GM21423 (cell line): Measurements from ENCODE around the gene IL22RA1.

Experiments
- ATAC-seq: cut with Tn5 transposase; IDR thresholded peaks from one replicate; pipeline ENCODE4 v1.9.1; 2021; ENCODE audit warnings: mild to moderate bottlenecking, moderate library complexity; ENCODE audit not compliant: unreplicated experiment

The IL22RA1 gene

GRCh38 chr1:24139841-24140425 is 3.0 kb downstream of the IL22RA1 start:
- no peak for ATAC-seq

DNA sequence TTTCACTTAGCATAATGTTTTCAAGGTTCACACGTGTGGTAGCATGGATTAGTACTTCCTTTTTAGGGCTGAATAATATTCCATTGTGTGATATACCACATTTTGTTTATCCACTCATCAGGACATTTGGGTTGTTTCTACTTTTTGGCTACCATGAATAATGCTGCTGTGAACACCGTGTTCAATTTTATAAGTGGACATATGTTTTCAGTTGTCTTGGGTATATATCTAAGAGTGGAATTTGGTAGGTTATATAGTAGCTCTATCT is 3.8 kb downstream of the IL22RA1 start:
- no peak for ATAC-seq

DNA sequence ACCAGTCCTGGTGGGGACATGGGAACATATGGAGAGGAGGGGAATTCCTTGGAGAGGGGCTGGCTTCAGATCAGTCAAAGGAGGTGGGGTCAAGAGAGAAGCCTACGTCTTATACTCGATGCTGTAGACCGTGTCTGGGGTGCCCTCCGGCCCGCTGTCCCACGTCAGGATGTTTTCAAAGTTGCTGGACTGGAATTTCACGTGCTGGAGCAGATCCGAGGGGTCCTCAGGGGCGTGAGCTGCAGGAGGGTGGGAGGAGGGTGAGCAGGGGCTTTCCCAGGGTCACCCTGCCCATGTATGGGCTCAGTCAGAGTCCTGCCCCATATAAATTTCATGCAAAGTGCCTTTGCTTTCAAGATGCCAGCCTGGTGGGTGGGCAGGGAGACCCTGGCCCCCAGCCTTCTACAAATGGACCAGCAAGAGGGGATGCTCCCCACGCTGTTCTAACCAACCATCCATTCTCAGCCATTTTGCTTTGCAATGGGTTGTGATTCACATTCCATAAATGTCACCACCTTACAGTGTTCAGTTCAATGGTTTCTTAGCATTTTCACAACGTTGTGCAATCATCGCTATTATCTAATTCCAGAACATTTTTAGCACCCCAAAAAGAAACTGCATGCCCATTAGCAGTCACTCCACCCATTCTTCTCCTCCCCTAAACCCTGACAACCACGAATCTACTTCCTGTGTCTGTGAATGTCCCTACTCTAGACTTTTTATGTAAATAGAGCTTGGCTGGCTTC is 4.3 kb downstream of the IL22RA1 start:
- no peak for ATAC-seq

DNA sequence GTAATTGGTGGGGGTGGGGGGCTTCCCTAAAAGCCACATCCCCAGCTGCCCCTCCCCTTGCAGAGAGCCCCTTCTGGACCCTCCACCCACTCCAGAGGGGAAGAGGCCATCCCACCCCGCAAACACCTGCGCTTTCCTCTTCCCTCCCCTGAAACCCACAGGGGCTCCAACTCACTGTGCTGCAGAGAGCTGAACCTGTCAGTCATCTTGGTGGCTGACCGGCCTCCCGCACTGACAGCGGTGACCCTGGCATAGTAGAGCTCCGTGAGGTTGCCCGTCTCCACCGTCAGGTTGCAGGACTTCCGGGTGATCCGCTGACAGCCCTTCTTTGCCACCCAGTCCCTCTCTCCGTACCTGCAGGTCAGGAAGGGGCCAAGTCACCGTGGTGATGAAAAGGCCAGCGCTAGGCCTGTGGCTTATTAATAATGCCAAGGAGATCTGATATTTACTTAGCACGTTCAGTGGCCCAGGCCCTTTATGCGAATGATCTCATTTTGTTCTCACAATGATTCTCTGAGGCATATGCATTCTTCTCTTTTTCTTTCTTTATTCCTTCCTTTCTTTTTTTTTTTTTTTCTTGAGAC is 5.9 kb downstream of the IL22RA1 start:
- ATAC-seq, result no peak

- no peak for ATAC-seq
Observed at GRCh38 chr1:24134376-24134775, 8.6 kb downstream of the IL22RA1 start.

DNA sequence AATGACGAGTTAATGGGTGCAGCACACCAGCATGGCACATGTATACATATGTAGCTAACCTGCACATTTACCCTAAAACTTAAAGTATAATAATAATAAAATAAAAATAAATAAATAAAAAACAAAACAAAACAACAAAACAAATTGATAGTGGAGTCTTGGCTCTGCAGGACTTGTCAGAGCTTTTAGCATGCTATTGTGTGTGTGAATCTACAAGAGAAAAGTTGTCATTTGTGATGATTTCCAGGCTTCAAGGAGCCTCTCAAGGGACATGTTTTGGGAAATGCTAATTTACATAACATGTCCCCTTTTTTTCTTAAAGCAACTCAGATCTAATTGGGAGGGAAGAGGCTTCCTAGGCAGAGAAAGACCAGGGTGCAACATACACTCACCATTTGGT is 9.1 kb downstream of the IL22RA1 start:
- no peak for ATAC-seq

DNA sequence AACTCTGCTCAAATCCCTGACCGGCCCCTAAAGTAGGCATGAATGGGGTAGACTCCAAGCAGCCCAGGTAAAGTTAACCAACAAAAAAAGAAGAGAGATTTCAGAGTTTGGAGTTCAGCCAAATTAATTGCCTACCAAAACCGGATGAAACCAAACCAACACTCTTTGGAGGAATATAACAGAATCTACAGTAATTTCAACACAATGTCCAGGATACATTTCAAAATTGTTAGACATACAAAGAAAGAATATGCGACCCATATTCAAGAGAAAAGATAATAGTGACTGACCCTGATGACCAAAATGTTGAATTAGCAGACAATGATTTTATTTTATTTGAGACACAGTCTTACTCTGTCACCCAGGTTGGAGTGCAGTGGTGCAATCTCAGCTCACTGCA is 12.6 kb downstream of the IL22RA1 start:
- ATAC-seq, result no peak

DNA sequence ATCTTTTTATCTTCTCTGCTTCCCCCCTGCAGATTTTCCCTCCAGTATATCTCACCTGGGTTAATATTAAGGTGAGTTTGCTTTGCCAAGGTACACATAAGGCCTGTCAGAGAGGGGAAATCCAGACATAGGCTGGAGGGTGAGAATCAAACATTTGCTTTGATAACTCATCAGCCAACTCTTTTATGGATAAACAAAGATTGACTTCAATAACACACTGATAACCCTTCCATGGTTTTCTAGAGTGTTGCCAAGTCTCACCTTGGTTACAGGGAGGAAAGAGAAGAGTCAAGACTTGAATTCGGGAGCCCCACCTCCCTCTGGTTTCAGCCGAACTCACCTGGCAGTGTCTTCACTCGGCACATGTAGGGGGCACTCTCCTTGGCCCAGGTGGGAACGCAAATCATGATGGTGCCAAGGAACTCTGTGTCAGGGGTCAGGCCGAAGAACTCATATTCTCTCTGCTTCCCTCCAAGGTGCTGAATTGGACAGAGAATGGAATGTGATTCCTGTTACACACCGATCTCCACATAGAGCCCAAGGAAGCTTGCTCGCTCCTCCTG is 15.1 kb downstream of the IL22RA1 start:
- no peak for ATAC-seq

GRCh38 chr1:24127134-24127800 is 15.7 kb downstream of the IL22RA1 start:
- no peak for ATAC-seq

DNA sequence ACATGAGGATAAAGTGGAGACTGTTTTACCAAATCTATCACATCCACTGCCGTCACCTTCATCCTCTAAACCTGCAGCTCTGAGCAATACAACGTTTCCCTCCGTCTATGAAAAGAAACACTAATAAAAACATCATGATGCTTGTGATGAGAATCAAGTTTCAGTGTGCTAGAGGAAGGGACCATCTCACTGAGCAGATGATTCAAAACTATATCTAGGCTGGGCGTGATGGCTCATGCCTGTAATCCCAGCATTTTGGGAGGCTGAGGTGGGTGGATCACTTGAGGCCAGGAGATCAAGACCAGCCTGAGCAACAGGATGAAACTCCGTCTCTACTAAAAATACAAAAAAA is 16.3 kb downstream of the IL22RA1 start:
- ATAC-seq, result no peak

GRCh38 chr1:24126018-24126671 is 16.8 kb downstream of the IL22RA1 start:
- no peak for ATAC-seq

DNA sequence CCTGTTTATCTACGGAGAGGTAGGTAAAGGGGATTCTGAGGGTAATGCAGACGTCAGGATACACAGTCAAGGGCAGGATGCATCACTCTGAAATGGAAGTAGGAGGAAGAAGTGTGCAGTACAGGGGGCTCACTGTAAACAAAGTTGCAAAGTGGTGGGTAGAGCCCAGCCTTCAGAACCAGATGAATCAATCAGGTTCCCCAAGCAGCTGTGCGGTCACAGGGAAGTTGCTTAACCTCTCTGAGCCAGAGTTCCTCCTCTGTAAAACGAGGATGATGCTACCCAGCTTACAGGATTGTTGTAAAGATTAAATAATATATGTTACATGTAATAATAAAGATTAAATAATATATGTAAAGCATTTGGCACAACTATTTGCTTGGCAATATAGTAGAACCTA is 17.5 kb downstream of the IL22RA1 start:
- ATAC-seq, result no peak

GRCh38 chr1:24124980-24125379 is 18.0 kb downstream of the IL22RA1 start:
- ATAC-seq, result no peak

DNA sequence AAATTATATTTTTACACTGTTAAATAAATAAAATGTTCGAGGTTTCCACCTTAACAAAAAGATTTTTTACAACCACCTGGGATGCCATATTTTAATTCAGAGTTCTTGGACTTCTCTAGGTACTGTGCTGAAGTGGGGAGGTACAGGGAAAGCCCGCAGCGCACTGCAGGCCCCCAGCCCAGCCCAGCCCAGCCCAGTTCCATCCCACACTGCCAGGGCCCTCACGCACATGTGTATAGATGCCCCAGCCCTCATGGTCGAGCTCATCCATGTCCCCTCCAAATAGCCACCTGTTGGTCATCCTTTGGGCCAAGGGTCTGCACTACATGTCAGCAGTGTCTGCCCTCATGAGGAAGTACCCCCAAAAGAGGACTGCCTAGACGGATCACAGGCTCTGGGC is 19.3 kb downstream of the IL22RA1 start:
- ATAC-seq, result no peak

DNA sequence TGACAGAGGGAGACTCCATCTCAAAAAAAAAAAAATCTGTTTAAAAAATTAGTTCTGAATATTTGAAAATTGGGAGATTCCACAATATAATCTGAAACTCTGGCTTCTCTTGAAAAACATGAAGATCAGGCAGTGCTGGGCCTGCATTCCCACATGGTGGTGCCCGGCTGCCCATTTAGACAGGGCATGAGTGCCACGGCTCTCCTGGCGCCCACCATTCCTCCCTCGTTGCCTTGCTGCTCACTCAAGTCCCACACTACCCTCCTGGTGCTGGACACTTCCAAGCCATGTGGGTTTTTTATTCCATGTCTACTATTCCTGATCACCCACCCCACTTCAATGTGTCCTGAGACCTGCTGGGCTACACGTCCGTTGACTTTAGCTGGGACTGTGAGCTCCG is 20.2 kb downstream of the IL22RA1 start:
- ATAC-seq, result no peak

DNA sequence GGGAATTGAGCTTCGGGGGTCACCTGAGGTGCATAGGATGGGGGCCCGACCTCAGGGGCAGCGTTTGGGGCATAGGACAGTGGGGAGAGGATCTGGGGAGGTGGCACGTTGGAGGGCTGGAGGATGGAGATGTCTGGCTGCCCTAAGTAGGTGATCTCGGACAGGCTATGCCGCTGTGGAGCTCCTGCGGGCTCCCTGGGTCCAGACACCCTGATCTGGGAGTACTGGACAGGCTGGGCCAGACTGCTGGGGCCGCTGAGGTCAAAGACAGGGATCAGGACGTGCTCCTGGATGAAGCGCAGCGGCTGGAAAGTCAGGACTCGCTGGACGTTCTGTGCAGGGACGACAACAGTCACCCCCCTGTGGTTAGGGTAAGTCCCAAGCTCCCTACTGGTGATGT is 21.5 kb downstream of the IL22RA1 start:
- ATAC-seq, result no peak

DNA sequence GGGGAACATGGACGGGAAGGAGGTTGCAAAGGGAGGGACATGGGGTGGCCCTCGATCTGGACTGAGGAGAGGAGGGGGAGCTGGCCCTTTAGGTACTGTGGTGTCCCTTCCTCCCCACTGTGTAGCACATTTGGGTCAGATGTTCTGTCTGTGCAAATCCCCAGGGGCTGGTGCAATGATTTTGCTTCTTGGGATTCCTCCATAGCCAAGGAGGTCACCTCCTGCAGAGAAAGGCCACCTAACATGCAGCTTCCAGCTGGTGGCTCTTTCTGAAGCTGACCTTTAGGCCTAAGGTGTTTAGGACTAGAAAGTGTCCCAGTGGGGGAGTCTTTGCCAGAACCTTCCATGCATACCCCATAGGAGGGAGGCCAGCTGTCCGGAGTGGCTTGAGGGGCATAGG is 22.0 kb downstream of the IL22RA1 start:
- ATAC-seq, result no peak

DNA sequence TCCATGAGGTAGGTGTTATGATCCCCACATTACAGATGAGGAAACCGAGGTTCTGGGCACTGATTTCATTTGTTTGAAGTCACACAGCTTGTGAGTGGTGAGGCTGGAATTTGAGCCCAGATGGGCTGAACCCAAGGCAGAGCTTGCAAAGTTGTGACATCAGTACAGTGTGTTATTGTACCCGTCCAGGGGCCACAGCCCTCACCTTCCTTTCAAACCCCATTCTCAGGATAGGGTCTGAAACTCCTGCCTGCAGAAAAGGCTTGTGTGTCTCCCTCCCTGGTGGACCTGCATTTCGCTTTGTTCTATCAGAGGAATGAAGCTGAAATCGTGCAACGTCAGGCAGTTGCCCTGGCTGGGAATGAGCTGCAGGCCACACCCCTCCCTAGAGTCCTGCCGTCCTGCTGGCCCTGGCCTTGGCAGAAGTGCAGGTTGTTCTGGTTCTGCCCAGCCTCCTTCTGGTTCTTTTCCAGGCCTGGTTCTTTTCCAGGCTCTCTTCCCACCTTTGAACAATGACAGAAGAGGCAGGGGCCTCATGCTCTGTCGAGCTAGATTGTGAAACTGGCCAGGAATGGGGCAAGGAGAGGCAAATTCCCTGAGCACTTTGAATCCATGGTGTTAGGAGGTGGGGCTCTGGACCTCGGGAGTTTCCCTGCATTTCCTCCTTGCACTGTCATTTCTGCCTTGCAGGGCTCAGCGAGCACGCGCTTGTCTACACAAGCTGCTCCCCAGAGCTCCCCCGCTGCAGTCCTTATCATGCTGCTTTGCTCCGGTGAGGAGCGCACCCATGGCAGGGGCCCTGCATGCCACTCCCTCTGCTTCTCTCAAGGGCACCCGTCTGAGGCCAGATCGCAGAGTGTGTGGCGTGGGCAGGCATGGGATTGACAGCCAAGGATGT is 22.8 kb downstream of the IL22RA1 start:
- ATAC-seq, result no peak

GRCh38 chr1:24119489-24119858 is 23.5 kb downstream of the IL22RA1 start:
- ATAC-seq, result no peak

DNA sequence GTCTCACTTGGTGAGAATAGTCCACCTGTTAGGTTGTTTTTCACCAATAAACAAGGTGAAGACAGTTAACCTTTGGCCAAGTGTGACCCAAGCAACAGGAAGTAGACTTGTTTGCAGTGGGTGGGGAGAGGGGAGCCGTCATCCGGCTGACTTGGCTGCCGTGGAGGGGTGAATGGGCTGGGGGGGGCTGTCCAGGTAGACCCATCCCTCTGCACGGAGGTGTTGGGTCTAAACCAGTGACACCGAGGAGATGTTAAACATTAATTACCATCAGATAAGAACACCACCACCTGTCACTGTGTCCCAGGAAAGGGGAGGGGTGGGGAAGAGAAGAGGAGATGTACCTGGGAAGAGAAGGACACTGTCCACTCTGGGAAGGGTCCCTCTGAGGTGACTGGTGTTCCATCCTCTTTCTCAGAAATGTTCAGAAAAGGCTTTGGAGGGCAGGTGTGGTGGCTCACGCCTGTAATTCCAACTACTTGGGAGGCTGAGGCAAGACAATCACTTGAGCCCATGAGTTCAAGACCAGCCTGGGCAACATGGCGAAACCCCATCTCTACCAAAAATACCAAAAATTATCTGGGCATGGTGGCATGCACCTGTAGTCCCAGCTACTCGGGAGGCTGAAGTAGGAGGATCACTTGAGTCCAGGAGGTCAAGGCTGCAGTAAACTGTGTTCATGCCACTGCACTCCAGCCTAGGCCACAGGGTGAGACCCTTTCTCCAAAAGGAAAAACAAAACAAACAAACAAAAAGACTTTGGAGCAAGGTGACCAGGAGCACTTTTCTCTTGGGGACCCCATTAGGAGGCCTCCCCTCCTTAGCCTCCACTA is 24.3 kb downstream of the IL22RA1 start:
- no peak for ATAC-seq
